ENCODE results near the gene ZNF407.

The ZNF407 gene

DNA sequence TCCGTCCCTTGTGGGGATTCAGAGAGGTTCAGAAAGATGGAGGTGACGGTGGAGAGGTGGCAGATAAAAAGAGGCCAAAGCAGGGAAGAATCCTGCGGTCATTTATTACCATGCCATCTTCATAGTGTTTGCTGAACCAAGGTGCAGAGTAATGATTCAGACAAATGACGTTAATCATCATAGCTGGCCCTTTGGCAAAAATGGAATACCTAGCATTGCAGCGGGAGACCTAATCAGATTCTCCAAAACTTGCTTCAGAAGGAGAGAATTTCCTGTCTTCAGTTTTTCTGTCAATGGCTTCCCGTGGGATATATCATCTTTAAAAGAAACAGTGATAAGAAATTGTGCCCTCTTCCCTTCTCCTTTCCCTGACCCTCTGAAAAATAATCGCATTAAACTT, 435.8 kb downstream of the ZNF407 start:
- no peak for DNase-seq

DNA sequence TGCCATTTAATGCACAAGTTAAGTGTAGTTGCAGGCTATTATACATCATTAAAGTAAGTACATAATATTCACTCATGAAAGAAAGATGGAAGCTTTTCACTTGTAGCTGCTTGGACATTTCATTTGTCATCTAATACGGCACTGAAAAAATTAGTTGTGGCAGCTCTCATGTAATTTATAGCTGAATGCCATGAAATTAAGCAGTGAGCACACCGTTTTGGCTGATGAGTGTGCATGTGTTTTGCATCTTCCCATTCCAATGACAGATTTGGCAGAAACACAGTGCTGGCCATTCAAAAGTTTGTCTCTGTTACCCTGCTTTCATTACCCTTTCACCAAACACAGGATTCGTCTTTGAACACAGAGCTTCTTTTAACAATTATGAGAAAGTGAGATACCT, 437.3 kb downstream of the ZNF407 start:
- DNase-seq = no peak

GRCh38 chr18:75035928-75036327, 438.3 kb downstream of the ZNF407 start:
- no peak for DNase-seq

DNA sequence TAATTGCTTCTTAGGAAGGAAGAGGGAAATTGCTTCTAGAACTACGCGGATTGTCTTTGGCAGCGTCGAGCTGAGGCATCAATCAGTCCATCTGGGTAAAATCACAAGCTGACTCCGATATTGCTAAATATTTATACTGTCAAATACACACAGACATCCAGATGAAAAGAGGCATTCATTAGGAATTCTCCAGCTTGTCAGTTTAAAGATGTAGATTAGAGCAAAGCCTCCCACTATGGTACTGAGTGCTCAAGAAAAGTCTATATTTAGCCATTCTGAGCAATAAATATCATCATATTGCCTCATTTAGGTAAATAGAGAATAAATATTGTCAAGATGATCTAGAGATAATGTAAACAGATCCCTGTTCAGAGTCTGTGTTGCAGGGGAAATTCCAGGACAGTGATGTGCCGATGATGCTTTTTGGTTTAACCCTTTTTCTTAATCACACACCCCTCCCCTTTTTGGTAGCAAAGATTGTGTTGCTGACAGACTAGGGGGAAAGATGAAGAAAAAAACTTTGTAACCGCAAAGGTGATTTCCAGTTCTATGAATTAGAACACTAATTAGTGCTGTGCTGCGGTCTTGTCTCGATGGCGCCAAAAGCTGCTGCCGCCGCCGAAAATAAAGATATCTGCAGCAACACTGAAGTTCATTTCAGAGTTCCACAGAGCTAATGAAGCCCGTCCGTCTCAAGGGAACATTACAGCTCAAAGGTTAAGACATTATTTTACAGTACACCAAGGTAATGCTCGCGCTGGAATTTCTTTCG, 439.4 kb downstream of the ZNF407 start:
- DNase-seq = no peak

DNA sequence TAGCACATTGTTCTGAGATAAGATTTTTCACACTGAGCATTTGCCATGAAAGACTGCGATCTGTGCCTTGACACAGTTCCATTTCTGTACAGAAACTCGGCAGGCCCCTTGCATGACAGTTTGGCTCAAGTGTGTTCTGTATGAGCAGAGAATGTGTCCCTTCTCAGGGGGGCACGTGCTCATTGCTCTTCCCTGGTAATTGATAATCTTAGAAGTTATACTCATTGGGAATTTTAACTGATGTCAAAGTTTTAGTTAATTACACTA, 440.0 kb downstream of the ZNF407 start:
- DNase-seq = no peak

GRCh38 chr18:75041586-75041985, 443.9 kb downstream of the ZNF407 start:
- no peak for DNase-seq

- no peak for DNase-seq
Measured at GRCh38 chr18:75043478-75043877, 445.8 kb downstream of the ZNF407 start.

- DNase-seq = no peak
Measured at GRCh38 chr18:75044296-75044695, 446.6 kb downstream of the ZNF407 start.

GRCh38 chr18:75044791-75045190, 447.1 kb downstream of the ZNF407 start:
- DNase-seq = no peak

- DNase-seq = no peak
Measured at GRCh38 chr18:75045272-75045671, 447.6 kb downstream of the ZNF407 start.

DNA sequence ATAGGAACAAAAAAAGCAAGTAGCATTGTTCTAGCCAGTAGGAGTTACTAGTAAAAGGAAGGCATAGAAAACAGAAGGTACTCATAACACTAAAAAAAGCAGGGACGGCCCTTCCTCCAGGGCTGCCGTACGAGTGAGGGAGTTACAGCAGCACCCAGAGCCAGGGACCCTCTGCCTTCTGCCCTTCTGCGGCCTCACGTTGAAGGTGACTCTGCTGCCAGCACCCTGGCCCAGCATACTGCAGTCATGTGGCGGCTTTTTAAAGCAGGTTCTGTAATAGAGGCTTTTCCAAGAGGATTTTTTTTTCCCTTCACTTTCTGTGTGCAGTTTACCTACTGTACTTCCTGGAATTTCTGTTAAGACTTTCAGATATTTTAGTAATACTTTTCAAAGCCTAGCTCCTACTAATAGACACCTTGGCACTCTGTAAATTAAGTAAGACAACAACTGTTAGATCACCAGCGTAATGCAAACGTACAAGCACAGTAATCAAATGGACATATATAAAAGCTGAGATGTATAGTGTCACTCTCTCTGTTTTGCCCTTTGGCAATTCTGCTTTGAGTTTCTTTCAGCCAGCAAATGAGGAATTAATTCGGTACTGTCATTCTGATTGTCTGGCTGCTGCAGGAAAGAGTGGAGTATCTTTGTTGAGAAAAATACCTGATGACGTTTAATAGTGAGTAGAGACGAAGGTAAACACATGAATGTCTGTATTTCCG, 449.7 kb downstream of the ZNF407 start:
- no peak for DNase-seq

DNA sequence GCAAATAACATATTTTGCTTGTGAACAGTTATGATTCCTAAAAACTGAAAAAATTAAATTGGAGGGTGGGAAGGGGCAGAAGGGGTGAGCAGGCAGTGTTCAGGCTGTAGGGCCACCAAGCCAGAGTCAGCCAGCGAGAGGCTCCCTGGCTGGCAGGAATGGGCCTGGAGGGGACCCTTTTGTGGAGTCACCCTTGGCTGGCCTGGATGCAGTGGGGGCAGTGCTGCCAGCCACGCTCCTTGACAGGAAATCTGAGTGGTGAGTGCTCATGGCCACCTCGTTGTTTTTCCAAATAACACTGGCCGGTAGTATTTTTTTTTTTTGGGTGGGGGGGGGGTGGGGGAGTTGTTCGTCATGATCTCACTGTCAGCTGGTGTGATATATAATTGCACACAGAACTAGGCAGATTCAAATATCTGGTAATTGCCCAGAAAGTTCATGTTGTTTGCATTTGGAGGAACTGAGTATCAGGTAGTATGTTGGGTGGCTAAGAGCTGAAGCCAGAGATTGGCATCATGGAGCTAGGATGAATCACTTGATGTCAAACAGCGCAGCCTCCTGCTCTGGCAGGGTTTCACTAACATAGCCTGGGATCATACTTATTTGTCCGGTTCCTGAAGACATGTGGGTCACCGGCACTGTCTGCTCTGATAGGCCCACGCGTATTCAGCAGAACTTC, 451.2 kb downstream of the ZNF407 start:
- no peak for DNase-seq

DNA sequence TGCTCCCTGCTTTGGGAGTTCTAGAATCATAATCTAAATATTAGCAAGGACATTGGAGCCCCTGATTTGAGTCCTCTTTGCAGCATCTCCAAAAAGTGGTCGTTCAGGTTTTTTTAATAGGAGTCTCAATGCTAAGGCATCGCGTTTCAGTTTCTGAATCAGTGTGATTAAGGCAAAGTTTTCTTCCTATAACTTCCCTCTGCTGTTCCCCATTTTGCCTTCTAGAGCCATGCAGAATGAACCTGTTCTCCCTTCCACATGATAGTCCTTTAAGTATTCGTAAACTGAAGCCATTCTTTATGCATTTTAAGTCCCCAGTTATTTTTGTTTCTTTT, 451.8 kb downstream of the ZNF407 start:
- DNase-seq = no peak

DNA sequence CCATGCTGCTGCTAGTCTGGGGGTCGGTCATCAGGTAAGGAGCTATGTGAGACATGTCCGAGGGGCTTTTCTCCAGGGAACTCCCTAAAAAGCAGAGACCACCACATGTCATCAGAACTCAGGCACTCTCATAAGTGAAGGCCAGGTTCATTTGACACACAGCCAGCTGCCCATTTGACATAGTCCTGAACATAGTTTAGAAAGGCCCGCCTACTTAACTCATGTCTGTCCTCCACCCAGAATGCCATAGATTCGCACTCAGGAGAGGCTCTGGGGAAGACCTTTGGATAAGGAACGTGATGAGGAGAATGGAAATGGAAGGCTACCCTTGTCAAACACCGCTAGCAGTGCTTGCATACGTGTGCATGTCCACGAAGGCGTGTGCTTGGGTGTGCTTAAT, 454.1 kb downstream of the ZNF407 start:
- no peak for DNase-seq

GRCh38 chr18:75052475-75052874, 454.8 kb downstream of the ZNF407 start:
- DNase-seq = no peak

DNA sequence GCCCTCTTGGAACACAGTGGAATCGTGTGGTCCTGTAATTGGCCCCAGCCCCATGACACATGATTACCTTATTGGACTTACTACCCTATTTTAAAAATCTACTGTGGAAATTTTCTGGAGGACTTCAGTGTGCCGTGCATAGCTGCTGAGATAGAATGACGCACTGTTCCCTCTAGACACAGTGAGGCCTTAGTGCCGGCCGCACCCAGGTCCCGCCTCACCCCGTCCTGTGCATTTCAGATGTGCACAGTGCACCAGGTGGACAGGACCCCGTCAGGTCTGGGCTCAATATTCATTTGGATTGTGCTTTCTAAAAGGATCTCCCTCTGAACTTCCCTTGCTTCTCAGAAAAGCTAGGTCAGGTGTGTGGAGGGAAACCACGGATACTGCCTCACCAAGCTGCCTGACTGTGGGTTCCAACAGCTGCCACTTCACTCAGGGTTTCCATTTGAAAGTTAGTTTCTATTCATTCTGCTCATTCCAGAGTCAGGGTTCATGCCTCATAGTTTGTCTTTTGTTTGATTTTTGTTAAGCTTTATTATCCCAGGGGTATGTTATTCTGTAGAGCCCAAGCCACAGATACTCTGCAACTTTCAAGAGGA, 455.5 kb downstream of the ZNF407 start:
- DNase-seq = no peak

DNA sequence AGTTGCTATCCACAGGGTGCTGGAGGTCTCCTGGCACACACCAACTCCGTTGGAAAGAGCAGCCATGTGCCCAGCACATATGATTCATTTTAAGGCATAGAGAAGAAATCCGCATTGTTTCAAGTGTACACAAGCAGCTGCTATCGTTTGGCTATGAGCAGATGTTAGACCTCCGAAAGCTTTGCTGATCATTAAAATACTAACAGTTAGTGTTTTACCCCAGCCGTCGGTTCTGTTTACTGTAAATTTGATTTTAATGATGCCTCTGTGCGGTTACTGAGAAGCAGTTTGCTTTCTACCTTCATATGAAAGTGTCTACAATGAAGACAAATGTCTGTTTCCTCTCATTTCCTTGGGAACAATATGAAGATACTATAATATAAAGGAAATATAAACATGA, 456.4 kb downstream of the ZNF407 start:
- no peak for DNase-seq

DNA sequence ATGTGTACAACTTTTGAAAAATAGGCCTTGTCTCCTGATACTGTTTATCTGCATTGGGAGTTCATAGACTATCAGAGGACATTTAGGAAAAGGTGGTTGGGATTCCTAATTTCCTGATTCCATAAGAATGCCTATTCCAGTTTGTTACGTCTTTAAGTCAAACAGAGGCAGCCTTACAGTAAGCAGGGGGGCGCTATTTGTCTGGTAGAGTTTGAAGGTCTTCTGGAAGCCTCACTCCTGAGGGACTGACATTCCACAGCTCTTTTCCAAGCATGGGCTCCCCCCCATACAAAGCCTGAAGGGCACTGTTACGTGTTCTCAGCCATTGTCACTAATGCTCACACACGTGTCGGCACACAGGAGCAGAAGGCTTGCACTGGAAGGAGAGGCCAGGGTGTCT, 456.9 kb downstream of the ZNF407 start:
- DNase-seq = no peak

DNA sequence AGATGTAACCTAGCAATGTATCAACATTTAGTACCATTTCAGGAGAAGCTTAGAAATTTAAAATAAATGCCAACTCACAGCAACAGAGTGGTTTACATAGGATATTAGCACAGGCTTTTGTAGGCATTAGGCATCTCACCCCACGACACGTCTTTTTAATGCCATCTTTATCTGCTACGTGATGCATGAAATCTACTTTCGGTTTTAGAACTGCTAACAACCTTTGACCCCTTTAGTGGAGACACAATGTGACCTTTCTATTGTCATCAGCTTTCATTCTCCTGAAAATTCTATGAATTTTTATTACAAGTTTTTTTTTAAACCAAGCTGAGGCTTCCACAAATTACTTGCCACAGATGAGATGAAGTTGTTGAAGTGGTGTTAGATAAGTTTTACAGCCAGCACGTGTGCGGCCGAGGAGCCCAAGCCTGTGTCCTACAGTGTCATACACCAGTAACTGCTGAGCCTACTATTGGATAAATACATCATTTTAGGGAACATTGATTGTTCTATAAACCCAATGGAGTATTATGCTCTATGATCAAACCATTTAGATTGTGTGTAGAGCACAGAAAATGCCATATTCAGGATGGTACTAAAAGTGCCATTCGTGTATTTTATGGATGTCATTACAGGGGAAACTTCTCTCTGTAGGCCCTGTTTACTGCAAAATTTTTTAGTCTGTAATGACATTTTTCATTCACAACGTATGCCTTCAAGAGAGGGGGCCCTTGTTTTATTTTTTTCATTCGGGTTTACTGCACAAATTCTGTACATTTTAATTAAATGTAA, 459.7 kb downstream of the ZNF407 start:
- DNase-seq = no peak

- no peak for DNase-seq
Measured at GRCh38 chr18:75060185-75060584, 462.5 kb downstream of the ZNF407 start.

DNA sequence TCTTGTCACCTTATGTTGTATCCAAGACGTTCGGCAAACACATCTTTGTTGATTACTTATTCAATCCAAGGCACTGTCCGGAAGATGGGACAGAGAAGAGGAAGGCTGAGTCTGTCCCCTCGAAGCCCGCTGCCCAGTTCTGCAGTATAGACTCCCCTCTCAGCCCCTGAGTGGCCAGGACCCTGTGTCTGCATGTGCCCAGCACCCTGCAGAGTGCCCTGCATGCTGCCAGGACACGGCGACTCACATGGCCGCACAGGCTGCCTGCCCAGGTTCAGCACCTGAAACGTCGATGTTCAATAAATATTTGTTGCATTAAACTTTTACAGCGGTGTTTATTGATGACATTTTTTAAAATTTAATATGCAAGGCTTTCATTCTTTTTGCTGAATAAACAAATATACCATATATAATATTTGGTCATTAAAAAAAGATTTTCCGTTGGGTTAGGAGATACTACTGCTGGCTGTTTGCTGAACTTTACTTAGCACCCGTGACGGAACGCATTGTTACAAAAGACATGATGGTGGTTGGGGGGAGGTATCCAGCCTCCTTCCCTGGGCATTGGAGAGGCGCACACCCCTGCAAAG, 464.7 kb downstream of the ZNF407 start:
- no peak for DNase-seq

DNA sequence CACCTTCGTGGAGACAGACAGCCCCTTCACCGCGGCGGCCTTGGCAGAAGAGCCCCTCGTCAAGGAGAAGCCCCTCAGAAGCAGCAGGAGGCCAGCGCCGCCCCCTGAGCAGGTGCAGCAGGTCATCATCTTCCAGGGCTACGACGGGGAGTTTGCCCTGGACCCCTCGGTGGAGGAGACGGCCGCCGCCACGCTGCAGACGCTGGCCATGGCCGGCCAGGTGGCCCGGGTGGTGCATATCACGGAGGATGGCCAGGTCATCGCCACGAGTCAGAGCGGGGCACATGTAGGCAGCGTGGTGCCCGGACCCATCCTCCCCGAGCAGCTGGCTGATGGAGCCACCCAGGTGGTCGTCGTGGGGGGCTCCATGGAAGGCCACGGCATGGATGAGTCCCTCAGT, 465.5 kb downstream of the ZNF407 start:
- DNase-seq = no peak

Data from activated naive CD4-positive, alpha-beta T cell treated with anti-CD3 and anti-CD28 coated beads, Interleukin-2, amount 50 U/mL, for 16 hours (primary cell).